ENCODE results near the gene BAK1.

BAK1 gene

DNA sequence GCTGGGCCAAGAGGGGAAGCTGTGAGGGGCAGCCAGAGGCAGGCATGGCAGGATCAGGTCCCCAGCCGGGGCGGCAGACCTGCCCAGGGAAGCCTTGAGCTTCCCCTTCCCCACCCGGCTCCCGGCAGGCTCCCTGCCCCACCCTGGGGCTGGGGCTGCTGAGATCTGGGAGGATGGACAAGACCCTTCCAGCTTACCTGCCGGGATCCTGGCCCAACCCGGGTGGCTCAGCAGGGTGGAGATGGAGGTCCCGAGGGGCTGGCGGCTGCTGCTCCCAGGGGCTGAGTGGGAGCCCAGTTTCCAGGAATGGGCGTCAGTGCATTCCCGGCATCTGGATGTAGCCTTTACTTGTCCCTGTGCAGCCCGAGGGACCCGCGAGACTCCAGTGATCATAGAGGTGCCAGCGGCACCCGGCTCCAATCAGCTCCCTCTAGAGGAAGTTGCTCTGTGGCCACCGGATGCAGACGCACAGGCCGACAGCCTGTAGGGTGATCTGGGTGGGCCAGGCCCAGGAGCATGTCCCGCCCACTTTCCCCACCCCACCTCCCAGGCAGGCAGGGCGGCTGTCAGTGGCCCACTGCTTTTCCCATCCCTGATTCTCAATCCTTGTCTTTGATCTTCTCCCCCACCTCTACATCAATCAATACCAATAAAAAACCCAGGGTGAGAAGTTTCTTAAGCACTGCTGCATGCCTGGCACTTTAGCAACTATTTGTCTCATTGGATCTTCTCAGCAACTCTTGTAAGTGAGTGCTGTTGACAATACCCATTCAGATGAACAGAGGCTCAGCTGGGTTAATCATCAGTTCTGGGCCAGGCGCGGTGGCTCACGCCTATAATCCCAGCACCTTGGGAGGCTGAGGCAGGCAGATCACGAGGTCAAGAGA is at the start of gene BAK1:
Gene BAK1 (minus strand): TSS at position 449 of the 887 bp plus-strand sequence. CDS start 2,672 bp downstream, outside the sequence.
- Histone ChIP-seq H3K27me3 (ENCODE audit: low read depth, low read length) (no peaks in the 10 kb centered on the region), H3K36me3 (ENCODE audit: control insufficient read depth in 1 of 2, insufficient read depth in 2 of 2, low read length in 2 of 2) (peaks cover 6 to 16% of the 10 kb centered on the region in 2 donors), H3K4me1 (ENCODE audit: control insufficient read depth in 1 of 2, insufficient read depth in 2 of 2, low read length in 2 of 2) (peaks cover 0 to 17% of the 10 kb centered on the region in 2 donors), H3K27ac (ENCODE audit: low read length) (peak within 1 kb of the TSS; percentile 96), H3K9me3 (ENCODE audit: control insufficient read depth in 1 of 2, low read length in 2 of 2) (no peaks in the 10 kb centered on the region), H3K4me3 (ENCODE audit: low read depth in 1 of 2, low read length in 2 of 2) (peak within 1 kb of the TSS; percentile 90 to 97)

DNA sequence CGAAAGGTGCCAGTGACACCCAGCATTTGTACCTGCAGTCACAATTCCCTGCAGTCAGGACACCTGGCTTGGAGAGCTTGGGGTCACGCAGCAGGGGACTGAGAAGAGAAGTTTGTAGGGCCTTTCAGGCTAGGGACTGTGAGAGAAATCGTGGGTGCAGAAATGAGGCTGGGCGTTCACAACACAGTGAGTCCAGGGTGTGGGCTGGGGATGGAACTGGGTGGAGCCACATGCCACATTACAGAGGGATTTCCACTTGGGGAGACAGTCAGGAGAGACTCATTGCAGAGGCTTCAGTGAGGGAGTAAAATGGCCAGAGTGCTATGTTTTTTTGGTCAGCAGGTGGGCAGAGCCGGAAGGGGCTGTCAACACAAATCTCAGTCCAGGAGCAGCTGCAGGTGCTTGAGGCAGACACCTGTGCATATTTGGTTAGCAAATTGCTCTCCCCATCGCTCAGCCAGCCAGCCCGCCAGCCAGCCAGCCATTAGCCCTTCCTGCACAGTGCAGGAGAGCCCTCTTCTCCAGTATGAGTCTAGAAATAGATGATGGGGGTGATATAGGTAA is 48.4 kb upstream of the BAK1 start:
- H3K36me3 ChIP-seq (ENCODE audit: control insufficient read depth in 1 of 2, insufficient read depth in 2 of 2, low read length in 2 of 2), result no peaks in the 10 kb centered on the region
- H3K27ac ChIP-seq (ENCODE audit: low read length), result no peak overlapping the region
- peaks cover 8 to 14% of the 10 kb centered on the region in 2 donors for H3K4me1 ChIP-seq (ENCODE audit: control insufficient read depth in 1 of 2, insufficient read depth in 2 of 2, low read length in 2 of 2)
- H3K27me3 ChIP-seq (ENCODE audit: low read depth, low read length), result no peaks in the 10 kb centered on the region
- H3K9me3 ChIP-seq (ENCODE audit: control insufficient read depth in 1 of 2, low read length in 2 of 2), result no peaks in the 10 kb centered on the region
- H3K4me3 ChIP-seq (ENCODE audit: low read depth in 1 of 2, low read length in 2 of 2), result no peak overlapping the region

DNA sequence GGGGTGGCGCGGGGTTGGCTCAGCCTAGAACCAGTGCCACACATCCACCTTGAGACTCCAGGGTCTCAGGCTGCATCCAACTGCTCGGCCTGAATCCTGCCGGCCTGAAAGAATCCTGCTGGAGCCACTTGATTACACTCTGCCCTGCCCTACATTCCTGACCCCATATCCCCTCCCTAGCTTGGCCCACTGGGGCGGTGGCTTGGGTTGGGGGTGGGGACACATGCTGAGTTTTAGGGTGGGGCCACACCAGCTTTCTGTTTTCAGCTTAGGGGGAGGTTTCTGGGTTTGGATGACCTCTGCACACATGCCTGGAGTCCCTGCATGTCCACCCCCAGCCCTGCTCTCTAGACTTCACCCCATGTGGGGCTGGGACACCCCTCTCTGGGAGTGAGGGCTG is 47.8 kb upstream of the BAK1 start:
- Histone ChIP-seq H3K27me3 (ENCODE audit: low read depth, low read length) (no peaks in the 10 kb centered on the region), H3K27ac (ENCODE audit: low read length) (no peak overlapping the region), H3K9me3 (ENCODE audit: control insufficient read depth in 1 of 2, low read length in 2 of 2) (no peaks in the 10 kb centered on the region), H3K36me3 (ENCODE audit: control insufficient read depth in 1 of 2, insufficient read depth in 2 of 2, low read length in 2 of 2) (no peaks in the 10 kb centered on the region), H3K4me1 (ENCODE audit: control insufficient read depth in 1 of 2, insufficient read depth in 2 of 2, low read length in 2 of 2) (peaks cover 11% of the 10 kb centered on the region in 2 donors), H3K4me3 (ENCODE audit: low read depth in 1 of 2, low read length in 2 of 2) (no peak overlapping the region)

DNA sequence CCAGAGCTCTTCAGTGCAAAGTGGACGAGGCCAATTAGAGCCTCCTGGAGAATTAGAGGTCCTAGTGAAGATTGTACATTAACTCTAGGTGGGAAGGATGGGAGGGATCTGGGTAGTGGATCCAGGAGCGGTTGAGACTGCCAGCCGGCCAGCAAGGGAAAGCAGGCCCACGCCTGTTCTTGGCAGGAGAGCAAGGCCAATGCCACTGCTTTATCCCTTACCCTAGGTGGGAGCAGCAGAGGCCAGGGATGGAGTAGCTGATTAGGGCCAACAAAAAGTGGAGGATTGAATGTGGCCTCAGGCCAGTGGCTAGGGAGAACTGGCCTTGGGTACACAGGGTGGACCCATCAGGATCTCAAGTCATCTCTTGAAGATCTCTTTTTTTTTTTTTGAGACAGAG is 44.8 kb upstream of the BAK1 start:
- Histone ChIP-seq H3K27me3 (ENCODE audit: low read depth, low read length) (no peaks in the 10 kb centered on the region), H3K9me3 (ENCODE audit: control insufficient read depth in 1 of 2, low read length in 2 of 2) (no peaks in the 10 kb centered on the region), H3K36me3 (ENCODE audit: control insufficient read depth in 1 of 2, insufficient read depth in 2 of 2, low read length in 2 of 2) (no peaks in the 10 kb centered on the region), H3K27ac (ENCODE audit: low read length) (peak overlapping the region; percentile 72), H3K4me3 (ENCODE audit: low read depth in 1 of 2, low read length in 2 of 2) (peak overlapping the region in 1 of 2 donors; percentile 21), H3K4me1 (ENCODE audit: control insufficient read depth in 1 of 2, insufficient read depth in 2 of 2, low read length in 2 of 2) (peaks cover 10 to 29% of the 10 kb centered on the region in 2 donors)

DNA sequence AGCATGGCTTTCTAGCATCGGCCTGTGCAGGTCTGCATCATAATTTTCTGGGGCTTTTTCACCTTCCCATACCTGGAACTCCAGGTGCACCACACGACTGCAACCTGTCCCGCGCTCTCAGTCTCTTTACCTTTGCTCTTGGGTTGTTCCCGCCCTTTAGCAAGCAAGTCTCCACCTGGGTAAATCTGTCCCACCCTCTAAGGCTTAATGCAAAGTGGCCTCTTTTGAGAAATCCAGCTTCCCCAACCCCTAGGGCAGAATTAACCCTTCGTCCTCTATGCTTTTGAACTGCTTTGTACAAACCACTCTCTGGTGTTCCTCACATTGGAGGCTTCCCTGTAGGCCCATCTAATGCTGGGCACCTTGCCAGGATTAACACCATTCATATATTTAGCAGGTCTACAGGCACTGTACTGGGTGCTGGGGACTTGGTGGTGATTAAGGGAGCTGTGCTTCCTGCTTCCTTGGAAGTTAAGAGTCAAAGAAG is 43.9 kb upstream of the BAK1 start:
- Histone ChIP-seq H3K27me3 (ENCODE audit: low read depth, low read length) (no peaks in the 10 kb centered on the region), H3K36me3 (ENCODE audit: control insufficient read depth in 1 of 2, insufficient read depth in 2 of 2, low read length in 2 of 2) (no peaks in the 10 kb centered on the region), H3K9me3 (ENCODE audit: control insufficient read depth in 1 of 2, low read length in 2 of 2) (no peaks in the 10 kb centered on the region), H3K4me3 (ENCODE audit: low read depth in 1 of 2, low read length in 2 of 2) (no peak overlapping the region), H3K4me1 (ENCODE audit: control insufficient read depth in 1 of 2, insufficient read depth in 2 of 2, low read length in 2 of 2) (peaks cover 15 to 34% of the 10 kb centered on the region in 2 donors), H3K27ac (ENCODE audit: low read length) (peak overlapping the region; percentile 72)

DNA sequence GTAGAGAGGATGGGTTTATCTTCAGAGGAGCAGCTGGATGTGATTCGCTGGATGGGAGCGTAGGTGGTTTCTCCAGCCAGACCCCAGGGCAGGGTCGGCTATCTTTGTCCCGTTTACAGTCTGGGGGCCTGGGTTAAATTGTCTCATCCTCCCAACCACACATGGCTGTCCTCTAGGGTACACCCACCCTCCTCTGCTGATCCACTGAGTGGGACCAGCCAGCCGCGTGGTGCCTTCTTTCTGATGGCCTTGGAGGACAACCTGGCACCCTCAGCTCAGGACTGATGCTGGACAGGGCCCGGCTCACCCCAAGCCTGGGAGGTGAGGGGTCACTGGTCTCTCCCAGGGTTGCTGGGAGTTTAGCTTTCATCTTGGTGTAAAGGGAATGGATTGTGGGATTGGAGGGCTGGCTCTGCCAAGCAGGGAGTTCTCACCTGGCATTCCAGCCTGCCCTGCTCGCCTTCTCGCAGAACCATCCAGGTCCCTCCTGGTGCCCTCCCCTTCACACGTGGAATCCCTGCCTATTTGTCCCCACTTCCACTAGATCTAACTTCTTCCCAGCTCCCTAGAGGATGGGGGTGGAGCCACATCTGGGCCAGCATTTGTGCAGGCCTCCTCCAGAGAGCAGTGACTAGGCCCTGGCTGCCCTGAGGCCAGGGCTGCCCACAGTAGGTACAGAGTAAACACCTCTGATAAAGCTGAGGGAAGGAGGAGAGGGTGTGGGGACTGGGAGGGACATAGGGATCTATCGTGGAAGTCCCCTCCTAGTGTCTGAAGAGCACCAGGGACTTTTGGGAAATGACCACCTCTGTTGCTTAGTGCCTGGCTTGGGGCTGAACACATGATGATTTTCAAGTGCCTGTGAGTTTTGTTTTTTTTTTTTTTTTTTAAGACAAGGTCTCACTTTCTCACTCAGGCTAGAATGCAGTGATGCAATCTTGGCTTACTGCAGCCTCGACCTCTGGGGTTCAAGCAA is 42.7 kb upstream of the BAK1 start:
- H3K27me3 ChIP-seq (ENCODE audit: low read depth, low read length), result no peaks in the 10 kb centered on the region
- no peaks in the 10 kb centered on the region for H3K36me3 ChIP-seq (ENCODE audit: control insufficient read depth in 1 of 2, insufficient read depth in 2 of 2, low read length in 2 of 2)
- peak overlapping the region; percentile 65 to 70 for H3K4me3 ChIP-seq (ENCODE audit: low read depth in 1 of 2, low read length in 2 of 2)
- H3K27ac ChIP-seq (ENCODE audit: low read length), result peak overlapping the region; percentile 79
- H3K4me1 ChIP-seq (ENCODE audit: control insufficient read depth in 1 of 2, insufficient read depth in 2 of 2, low read length in 2 of 2), result peaks cover 15 to 28% of the 10 kb centered on the region in 2 donors
- no peaks in the 10 kb centered on the region for H3K9me3 ChIP-seq (ENCODE audit: control insufficient read depth in 1 of 2, low read length in 2 of 2)

DNA sequence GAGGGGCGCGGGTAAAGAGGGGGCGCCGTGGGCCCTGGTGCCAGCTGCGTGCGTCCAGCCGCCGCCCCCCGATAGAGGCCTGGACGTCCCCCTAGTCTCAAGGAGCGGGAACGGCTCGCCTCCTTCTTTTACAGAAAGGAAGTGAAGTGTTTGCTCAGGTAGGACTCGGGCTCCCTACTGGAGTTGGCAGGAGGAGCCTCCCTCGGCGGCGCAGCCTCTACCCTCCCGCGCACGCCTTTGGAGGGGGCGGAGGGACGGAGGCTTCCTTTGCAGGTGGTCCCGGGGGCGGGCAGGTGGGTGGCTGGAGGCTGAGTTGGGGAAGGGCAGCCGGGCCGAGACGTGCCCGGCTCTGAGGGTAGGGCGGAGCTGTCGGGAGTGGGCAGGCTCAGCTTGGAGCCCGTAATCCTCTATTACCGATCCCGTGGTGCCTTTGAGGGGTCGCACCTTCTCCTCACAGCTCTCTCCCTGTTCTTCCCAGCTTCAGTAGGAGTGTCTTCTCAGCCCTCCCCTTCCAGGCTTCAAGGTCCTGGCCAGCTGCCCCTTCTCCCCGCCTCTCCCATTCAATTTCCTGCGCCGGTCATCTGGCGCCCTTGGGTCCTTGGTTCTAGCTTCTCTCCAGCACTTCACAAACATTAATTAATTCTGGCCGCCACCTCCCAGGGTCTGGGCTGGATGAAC is 41.8 kb upstream of the BAK1 start:
- H3K9me3 ChIP-seq (ENCODE audit: control insufficient read depth in 1 of 2, low read length in 2 of 2), result no peaks in the 10 kb centered on the region
- peak overlapping the region; percentile 65 to 70 for H3K4me3 ChIP-seq (ENCODE audit: low read depth in 1 of 2, low read length in 2 of 2)
- H3K27me3 ChIP-seq (ENCODE audit: low read depth, low read length), result no peaks in the 10 kb centered on the region
- H3K4me1 ChIP-seq (ENCODE audit: control insufficient read depth in 1 of 2, insufficient read depth in 2 of 2, low read length in 2 of 2), result peaks cover 15 to 28% of the 10 kb centered on the region in 2 donors
- H3K36me3 ChIP-seq (ENCODE audit: control insufficient read depth in 1 of 2, insufficient read depth in 2 of 2, low read length in 2 of 2), result no peaks in the 10 kb centered on the region
- H3K27ac ChIP-seq (ENCODE audit: low read length), result peak overlapping the region; percentile 79

DNA sequence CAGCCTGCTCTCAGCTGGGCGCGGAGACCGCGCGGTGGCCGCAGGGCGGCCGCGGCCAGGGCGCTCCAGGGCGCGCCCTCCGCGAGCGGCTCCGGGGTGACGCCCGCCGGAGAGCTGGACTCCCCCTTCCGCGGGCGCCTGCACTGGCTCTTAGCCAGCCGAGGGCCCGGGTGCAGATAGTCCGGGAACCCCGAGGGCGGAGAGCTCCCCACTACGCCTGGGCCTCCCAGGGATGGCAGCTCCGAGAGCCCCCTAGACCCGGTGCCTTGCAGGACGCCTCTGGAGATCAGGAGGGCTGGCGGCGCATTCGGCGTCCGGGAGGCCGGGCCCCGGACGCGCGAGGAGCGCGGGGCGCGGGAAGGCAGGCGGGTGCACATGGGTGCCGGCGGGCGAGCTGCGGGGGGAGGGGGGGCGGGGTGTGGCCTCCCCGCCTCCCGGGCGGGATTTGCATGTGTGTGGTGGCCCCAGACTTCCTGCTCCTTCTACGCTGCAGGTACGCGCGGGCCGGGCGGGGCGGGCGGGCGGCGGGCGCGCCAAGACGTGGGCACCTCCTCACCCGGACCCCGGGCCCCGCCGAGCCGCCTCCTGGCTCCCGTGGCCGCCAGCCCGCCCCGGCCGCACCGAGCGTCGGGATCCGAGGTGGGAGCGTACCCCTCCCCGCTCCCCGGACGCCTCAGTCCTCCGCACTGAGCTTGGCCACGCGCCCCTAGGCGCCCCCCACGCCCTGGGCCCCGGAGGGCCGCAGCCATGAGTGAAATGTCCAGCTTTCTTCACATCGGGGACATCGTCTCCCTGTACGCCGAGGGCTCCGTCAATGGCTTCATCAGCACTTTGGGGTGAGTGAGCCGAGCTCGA is 41.0 kb upstream of the BAK1 start, which contains the start of gene ITPR3:
Gene ITPR3 (plus strand): TSS at position 467 of the 855 bp plus-strand sequence. CDS start 281 bp downstream, at position 748.
- Histone ChIP-seq H3K36me3 (ENCODE audit: control insufficient read depth in 1 of 2, insufficient read depth in 2 of 2, low read length in 2 of 2) (no peaks in the 10 kb centered on the region), H3K27ac (ENCODE audit: low read length) (peak within 1 kb of the TSS; percentile 89), H3K27me3 (ENCODE audit: low read depth, low read length) (no peaks in the 10 kb centered on the region), H3K9me3 (ENCODE audit: control insufficient read depth in 1 of 2, low read length in 2 of 2) (no peaks in the 10 kb centered on the region), H3K4me1 (ENCODE audit: control insufficient read depth in 1 of 2, insufficient read depth in 2 of 2, low read length in 2 of 2) (peaks cover 15 to 28% of the 10 kb centered on the region in 2 donors), H3K4me3 (ENCODE audit: low read depth in 1 of 2, low read length in 2 of 2) (peak within 1 kb of the TSS; percentile 70 to 82)

DNA sequence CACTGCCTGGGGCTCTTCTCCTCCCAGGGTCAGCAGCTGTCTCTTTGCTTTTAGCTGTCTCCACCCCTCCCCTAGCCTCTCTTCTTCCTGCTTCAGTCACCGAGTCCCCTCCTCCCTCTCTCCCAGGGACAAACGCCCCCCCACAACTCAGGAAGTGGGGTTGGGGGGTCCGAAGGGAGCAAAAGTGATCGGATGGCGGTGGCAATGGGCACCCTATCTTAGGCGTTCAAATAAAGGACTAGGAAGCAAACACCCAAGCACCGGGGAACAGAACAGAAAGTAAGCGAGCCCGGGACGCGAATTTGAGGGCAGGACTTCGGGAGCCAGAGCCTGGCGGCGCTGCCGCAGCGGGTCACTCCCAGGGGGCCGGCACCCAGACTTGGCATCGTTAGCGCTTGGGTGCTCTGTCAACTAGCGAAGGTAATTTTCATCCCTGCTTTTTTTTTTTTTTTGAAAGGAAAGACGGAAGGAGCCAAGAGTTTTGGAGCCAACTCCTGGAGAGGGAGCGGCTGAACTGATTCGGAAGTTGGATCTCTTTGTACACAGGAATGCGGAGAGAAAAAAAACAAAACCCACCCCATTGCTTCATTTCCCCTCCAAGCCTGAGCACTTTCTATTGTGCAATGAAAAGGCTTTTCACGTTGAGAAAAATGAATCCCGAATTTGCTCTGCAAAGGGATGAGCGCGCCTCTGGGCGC is 40.2 kb upstream of the BAK1 start:
- Histone ChIP-seq H3K4me3 (ENCODE audit: low read depth in 1 of 2, low read length in 2 of 2) (peak overlapping the region; percentile 70 to 82), H3K27ac (ENCODE audit: low read length) (peak overlapping the region; percentile 89), H3K9me3 (ENCODE audit: control insufficient read depth in 1 of 2, low read length in 2 of 2) (no peaks in the 10 kb centered on the region), H3K36me3 (ENCODE audit: control insufficient read depth in 1 of 2, insufficient read depth in 2 of 2, low read length in 2 of 2) (no peaks in the 10 kb centered on the region), H3K4me1 (ENCODE audit: control insufficient read depth in 1 of 2, insufficient read depth in 2 of 2, low read length in 2 of 2) (peaks cover 15 to 28% of the 10 kb centered on the region in 2 donors), H3K27me3 (ENCODE audit: low read depth, low read length) (no peaks in the 10 kb centered on the region)

All from muscle layer of duodenum (tissue), 2 donors.